Measurements from ENCODE around the gene DMRTA1. TPM values are rescaled to one million over a fixed set of nuclear protein-coding genes. Genes with fewer than 3 reads are reported as not detected.

The DMRTA1 gene
- total and polyA plus RNA-seq, 2 experiments from 2014 or later = 0.53 to 1.6 TPM

DNA sequence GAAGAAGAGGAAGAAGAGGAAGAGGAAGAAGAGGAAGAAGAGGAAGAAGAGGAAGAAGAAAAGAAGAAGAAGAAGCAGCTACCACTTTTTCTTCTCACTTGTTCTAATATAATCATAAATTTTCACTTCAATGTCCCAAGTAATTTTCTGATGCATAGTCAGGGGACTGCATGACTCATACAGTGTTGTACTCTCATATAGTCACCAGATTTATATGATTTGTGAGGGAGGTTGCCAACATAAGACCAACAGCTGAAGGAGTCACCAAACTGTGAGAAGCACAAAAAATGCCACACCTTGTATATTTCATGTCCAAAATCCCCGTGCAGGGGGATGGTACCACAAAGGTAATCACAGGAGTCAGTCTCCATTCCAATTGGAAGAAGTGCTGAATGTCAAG is 32.7 kb upstream of the DMRTA1 start:
- no peak for DNase-seq (ENCODE audit: low spot score)
- no peak overlapping the region for H3K4me2 ChIP-seq
- H2AFZ ChIP-seq = no peak overlapping the region
- H3K36me3 ChIP-seq (replicated peaks; ENCODE audit: insufficient read depth, low read depth) = no peaks in the 10 kb centered on the region
- no peaks in the 10 kb centered on the region for H3K27me3 ChIP-seq
- H4K20me1 ChIP-seq (ENCODE audit: insufficient read depth, poor library complexity, severe bottlenecking) = no peaks in the 10 kb centered on the region
- 79% methylated on average over 1 of the region's 1 CpG for WGBS (ENCODE audit: low lambda C conversion rate, missing lambda C conversion rate)
- H3K9me2 ChIP-seq (replicated peaks; ENCODE audit: insufficient read depth) = no peaks in the 10 kb centered on the region
- no peaks in the 10 kb centered on the region for H3K4me1 ChIP-seq (ENCODE audit: insufficient read depth)
- H3K79me2 ChIP-seq = no peaks in the 10 kb centered on the region
- TF ChIP-seq EZH2phosphoT487 (IDR thresholded peaks at IDR 0.05; ENCODE audit: low read depth, severe bottlenecking, unreplicated experiment) (no peak), EZH2 (IDR thresholded peaks at IDR 0.05; ENCODE audit: borderline replicate concordance) (no peak)
- TF ChIP-seq, protein P1, sequence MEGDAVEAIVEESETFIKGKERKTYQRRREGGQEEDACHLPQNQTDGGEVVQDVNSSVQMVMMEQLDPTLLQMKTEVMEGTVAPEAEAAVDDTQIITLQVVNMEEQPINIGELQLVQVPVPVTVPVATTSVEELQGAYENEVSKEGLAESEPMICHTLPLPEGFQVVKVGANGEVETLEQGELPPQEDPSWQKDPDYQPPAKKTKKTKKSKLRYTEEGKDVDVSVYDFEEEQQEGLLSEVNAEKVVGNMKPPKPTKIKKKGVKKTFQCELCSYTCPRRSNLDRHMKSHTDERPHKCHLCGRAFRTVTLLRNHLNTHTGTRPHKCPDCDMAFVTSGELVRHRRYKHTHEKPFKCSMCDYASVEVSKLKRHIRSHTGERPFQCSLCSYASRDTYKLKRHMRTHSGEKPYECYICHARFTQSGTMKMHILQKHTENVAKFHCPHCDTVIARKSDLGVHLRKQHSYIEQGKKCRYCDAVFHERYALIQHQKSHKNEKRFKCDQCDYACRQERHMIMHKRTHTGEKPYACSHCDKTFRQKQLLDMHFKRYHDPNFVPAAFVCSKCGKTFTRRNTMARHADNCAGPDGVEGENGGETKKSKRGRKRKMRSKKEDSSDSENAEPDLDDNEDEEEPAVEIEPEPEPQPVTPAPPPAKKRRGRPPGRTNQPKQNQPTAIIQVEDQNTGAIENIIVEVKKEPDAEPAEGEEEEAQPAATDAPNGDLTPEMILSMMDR (IDR thresholded peaks at IDR 0.05; ENCODE audit: poor library complexity) = no peak
- no peaks in the 10 kb centered on the region for H3K9me3 ChIP-seq (ENCODE audit: low read depth)
- H3K4me3 ChIP-seq = no peak overlapping the region
- no peak overlapping the region for H3K27ac ChIP-seq

DNA sequence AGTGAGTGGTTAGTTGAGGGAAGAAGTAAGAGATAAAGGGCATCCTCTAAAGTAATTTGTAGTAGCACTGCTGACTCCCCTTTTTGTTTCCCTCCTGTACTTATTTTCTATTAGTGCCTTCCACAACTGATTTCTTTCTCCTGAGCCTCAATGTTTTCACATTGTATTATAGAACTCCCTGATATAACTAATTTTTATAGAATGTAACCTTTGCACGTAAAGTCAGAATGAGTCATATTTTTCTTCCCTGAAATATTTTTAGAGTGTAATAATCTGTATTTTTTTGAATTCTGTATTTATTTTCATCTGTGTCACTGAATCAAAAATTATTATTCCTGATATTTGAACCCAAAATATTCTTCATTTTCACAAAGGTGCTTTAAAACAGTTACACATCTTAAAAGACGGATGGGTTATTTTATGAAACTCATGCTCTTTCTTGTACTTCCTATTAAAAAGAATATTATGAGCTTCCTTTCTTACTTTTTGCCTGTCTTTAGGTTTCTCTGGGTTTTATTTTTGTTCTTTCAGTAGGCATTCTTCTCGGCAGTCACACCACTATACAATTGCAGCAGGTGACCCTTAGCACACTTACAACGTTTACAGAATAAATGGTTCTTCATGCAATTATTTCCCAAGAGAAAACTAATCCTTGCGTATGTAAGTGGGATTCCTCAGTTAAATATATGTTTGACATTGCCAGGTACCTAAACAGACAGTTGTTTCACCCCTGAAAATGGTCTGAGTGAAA is 30.5 kb upstream of the DMRTA1 start:
- Histone ChIP-seq H2AFZ (no peak overlapping the region), H3K9me2 (replicated peaks; ENCODE audit: insufficient read depth) (no peaks in the 10 kb centered on the region), H3K4me3 (no peak overlapping the region), H3K36me3 (replicated peaks; ENCODE audit: insufficient read depth, low read depth) (no peaks in the 10 kb centered on the region), H3K27ac (no peak overlapping the region), H3K9me3 (ENCODE audit: low read depth) (no peaks in the 10 kb centered on the region), H3K79me2 (no peaks in the 10 kb centered on the region), H3K4me2 (no peak overlapping the region), H4K20me1 (ENCODE audit: insufficient read depth, poor library complexity, severe bottlenecking) (no peaks in the 10 kb centered on the region), H3K4me1 (ENCODE audit: insufficient read depth) (no peaks in the 10 kb centered on the region), H3K27me3 (no peaks in the 10 kb centered on the region)
- 51% methylated on average over 5 of the region's 5 CpGs for WGBS (ENCODE audit: low lambda C conversion rate, missing lambda C conversion rate)
- no peak for TF ChIP-seq EZH2 (IDR thresholded peaks at IDR 0.05; ENCODE audit: borderline replicate concordance)
- TF ChIP-seq, protein P1 (IDR thresholded peaks at IDR 0.05; ENCODE audit: poor library complexity) = no peak
- TF ChIP-seq EZH2phosphoT487 (IDR thresholded peaks at IDR 0.05; ENCODE audit: low read depth, severe bottlenecking, unreplicated experiment) = no peak
- DNase-seq (ENCODE audit: low spot score) = no peak

GRCh38 chr9:22416692-22417060 is 29.9 kb upstream of the DMRTA1 start:
- no peak overlapping the region for H3K4me3 ChIP-seq
- no peaks in the 10 kb centered on the region for H3K79me2 ChIP-seq
- no peaks in the 10 kb centered on the region for H3K36me3 ChIP-seq (replicated peaks; ENCODE audit: insufficient read depth, low read depth)

More at GRCh38 chr9:22416692-22417060, 29.9 kb upstream of the DMRTA1 start:
- no peaks in the 10 kb centered on the region for H3K9me2 ChIP-seq (replicated peaks; ENCODE audit: insufficient read depth)
- DNase-seq (ENCODE audit: low spot score) = no peak
- no peak overlapping the region for H2AFZ ChIP-seq
- H4K20me1 ChIP-seq (ENCODE audit: insufficient read depth, poor library complexity, severe bottlenecking) = no peaks in the 10 kb centered on the region
- TF ChIP-seq EZH2 (IDR thresholded peaks at IDR 0.05; ENCODE audit: borderline replicate concordance) (no peak), EZH2phosphoT487 (IDR thresholded peaks at IDR 0.05; ENCODE audit: low read depth, severe bottlenecking, unreplicated experiment) (no peak)
- TF ChIP-seq, protein P1 (IDR thresholded peaks at IDR 0.05; ENCODE audit: poor library complexity) = no peak
- no peak overlapping the region for H3K27ac ChIP-seq
- 26% methylated on average over 1 of the region's 1 CpG for WGBS (ENCODE audit: low lambda C conversion rate, missing lambda C conversion rate)
- no peaks in the 10 kb centered on the region for H3K4me1 ChIP-seq (ENCODE audit: insufficient read depth)
- H3K27me3 ChIP-seq = peaks cover 5% of the 10 kb centered on the region
- H3K4me2 ChIP-seq = no peak overlapping the region
- H3K9me3 ChIP-seq (ENCODE audit: low read depth) = no peaks in the 10 kb centered on the region

All from hepatocyte (in vitro differentiated cells).